WTC11 (cell line): ENCODE results near the gene TEX44.

Experiments
- ELF4 ChIP-seq: sonication (generic); formaldehyde crosslinking; IDR thresholded peaks from 2 replicates; pipeline ENCODE4 v1.8.1; 2022; ENCODE audit warnings: low read depth, mild to moderate bottlenecking, moderate library complexity, missing genetic modification reagents
- FOXK1 ChIP-seq: sonication (generic); formaldehyde crosslinking; IDR thresholded peaks from 2 replicates; pipeline ENCODE4 v1.8.0; 2022; ENCODE audit warnings: mild to moderate bottlenecking, moderate library complexity, missing genetic modification reagents
- NR1H2 ChIP-seq: sonication (generic); formaldehyde crosslinking; IDR thresholded peaks from 2 replicates; pipeline ENCODE4 v1.9.0; 2021; ENCODE audit warnings: mild to moderate bottlenecking, moderate library complexity, missing genetic modification reagents
- SMAD4 ChIP-seq: sonication (generic); formaldehyde crosslinking; IDR thresholded peaks from 2 replicates; pipeline ENCODE4 v1.8.0; 2022; ENCODE audit warnings: mild to moderate bottlenecking, missing genetic modification reagents
- ZNF219 ChIP-seq: sonication (generic); formaldehyde crosslinking; IDR thresholded peaks from 2 replicates; pipeline ENCODE4 v1.8.0; 2023; ENCODE audit warnings: missing genetic modification reagents, mild to moderate bottlenecking, borderline replicate concordance
- ZNF416 ChIP-seq: fragments of 250-450 bp; sonication (Bioruptor Pico); IDR thresholded peaks from 2 replicates; pipeline ENCODE4 v1.9.0; 2021; ENCODE audit warnings: mild to moderate bottlenecking, inconsistent platforms
- TF ChIP-seq, protein P1 (sequence below): sonication (generic); formaldehyde crosslinking; IDR thresholded peaks from 2 replicates; pipeline ENCODE4 v1.8.0; 2022; ENCODE audit warnings: mild to moderate bottlenecking, missing genetic modification reagents
- TF ChIP-seq, protein P2 (sequence below): fragments of 200-600 bp; IDR thresholded peaks from 2 replicates; pipeline ENCODE4 v1.8.0; 2022; ENCODE audit warnings: antibody characterized with exemption
- TF ChIP-seq, protein P3 (sequence below): sonication (generic); formaldehyde crosslinking; IDR thresholded peaks from 2 replicates; pipeline ENCODE4 v1.8.0; 2022; ENCODE audit warnings: missing genetic modification reagents
- TF ChIP-seq, protein P4 (sequence below): sonication (generic); formaldehyde crosslinking; IDR thresholded peaks from 2 replicates; pipeline ENCODE4 v1.8.1; 2022; ENCODE audit warnings: low read depth, missing genetic modification reagents, borderline replicate concordance
- TF ChIP-seq, protein P5 (sequence below): sonication (generic); formaldehyde crosslinking; IDR thresholded peaks from 2 replicates; pipeline ENCODE4 v1.8.0; 2023; ENCODE audit warnings: missing genetic modification reagents, mild to moderate bottlenecking, borderline replicate concordance

DNA sequence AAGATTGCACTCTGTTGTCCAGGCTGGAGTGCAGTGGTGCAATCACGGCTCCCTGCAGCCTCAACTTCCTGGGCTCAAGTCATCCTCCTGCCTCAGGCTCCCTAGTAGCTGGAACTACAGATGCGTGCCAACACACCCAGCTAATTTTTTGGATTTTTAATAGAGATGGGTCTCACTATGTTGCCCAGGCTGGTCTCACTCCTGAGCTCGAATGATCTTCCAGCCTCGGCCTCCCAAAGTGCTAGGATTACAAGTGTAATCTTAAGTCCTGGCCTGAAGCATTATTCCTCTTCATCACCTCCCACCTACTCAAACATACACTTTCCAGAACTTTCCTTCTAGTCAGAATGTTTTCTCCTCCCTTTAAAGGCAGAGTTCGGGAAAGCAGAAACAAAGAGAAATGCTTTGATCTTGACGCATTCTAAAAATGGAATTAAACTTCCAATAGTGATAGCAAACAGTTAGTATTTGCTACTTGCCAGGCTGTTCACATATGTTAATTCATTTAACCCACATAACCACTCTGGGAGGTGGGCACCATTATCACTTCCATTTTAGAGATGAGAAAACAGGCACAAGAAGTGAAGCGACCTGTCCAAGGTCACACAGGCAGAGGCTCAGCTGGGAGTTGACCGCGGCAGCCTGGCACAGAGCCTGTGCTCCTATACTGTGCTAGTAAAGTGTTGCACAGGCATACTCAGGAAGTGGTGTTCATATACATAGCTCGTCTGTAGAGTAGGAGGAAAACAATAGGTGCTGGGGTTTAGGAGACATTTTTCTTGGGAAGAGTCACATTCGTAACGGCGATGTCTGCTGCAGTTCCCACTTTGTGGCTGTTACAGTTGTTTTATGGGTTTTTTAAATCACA lies 24.6 kb downstream of the TEX44 start:
- TF ChIP-seq ELF4 (no peak), ZNF416 (CRISPR knock-in tag) (no peak), ZNF219 (CRISPR knock-in tag) (no peak), FOXK1 (no peak), NR1H2 (CRISPR knock-in tag) (no peak), SMAD4 (no peak)
- TF ChIP-seq, protein P1, sequence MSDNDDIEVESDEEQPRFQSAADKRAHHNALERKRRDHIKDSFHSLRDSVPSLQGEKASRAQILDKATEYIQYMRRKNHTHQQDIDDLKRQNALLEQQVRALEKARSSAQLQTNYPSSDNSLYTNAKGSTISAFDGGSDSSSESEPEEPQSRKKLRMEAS (CRISPR knock-in tag): no peak
- TF ChIP-seq, protein P2, sequence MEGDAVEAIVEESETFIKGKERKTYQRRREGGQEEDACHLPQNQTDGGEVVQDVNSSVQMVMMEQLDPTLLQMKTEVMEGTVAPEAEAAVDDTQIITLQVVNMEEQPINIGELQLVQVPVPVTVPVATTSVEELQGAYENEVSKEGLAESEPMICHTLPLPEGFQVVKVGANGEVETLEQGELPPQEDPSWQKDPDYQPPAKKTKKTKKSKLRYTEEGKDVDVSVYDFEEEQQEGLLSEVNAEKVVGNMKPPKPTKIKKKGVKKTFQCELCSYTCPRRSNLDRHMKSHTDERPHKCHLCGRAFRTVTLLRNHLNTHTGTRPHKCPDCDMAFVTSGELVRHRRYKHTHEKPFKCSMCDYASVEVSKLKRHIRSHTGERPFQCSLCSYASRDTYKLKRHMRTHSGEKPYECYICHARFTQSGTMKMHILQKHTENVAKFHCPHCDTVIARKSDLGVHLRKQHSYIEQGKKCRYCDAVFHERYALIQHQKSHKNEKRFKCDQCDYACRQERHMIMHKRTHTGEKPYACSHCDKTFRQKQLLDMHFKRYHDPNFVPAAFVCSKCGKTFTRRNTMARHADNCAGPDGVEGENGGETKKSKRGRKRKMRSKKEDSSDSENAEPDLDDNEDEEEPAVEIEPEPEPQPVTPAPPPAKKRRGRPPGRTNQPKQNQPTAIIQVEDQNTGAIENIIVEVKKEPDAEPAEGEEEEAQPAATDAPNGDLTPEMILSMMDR: no peak
- TF ChIP-seq, protein P3, sequence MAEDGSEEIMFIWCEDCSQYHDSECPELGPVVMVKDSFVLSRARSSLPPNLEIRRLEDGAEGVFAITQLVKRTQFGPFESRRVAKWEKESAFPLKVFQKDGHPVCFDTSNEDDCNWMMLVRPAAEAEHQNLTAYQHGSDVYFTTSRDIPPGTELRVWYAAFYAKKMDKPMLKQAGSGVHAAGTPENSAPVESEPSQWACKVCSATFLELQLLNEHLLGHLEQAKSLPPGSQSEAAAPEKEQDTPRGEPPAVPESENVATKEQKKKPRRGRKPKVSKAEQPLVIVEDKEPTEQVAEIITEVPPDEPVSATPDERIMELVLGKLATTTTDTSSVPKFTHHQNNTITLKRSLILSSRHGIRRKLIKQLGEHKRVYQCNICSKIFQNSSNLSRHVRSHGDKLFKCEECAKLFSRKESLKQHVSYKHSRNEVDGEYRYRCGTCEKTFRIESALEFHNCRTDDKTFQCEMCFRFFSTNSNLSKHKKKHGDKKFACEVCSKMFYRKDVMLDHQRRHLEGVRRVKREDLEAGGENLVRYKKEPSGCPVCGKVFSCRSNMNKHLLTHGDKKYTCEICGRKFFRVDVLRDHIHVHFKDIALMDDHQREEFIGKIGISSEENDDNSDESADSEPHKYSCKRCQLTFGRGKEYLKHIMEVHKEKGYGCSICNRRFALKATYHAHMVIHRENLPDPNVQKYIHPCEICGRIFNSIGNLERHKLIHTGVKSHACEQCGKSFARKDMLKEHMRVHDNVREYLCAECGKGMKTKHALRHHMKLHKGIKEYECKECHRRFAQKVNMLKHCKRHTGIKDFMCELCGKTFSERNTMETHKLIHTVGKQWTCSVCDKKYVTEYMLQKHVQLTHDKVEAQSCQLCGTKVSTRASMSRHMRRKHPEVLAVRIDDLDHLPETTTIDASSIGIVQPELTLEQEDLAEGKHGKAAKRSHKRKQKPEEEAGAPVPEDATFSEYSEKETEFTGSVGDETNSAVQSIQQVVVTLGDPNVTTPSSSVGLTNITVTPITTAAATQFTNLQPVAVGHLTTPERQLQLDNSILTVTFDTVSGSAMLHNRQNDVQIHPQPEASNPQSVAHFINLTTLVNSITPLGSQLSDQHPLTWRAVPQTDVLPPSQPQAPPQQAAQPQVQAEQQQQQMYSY (CRISPR knock-in tag): no peak
- TF ChIP-seq, protein P4, sequence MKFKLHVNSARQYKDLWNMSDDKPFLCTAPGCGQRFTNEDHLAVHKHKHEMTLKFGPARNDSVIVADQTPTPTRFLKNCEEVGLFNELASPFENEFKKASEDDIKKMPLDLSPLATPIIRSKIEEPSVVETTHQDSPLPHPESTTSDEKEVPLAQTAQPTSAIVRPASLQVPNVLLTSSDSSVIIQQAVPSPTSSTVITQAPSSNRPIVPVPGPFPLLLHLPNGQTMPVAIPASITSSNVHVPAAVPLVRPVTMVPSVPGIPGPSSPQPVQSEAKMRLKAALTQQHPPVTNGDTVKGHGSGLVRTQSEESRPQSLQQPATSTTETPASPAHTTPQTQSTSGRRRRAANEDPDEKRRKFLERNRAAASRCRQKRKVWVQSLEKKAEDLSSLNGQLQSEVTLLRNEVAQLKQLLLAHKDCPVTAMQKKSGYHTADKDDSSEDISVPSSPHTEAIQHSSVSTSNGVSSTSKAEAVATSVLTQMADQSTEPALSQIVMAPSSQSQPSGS (CRISPR knock-in tag): no peak
- TF ChIP-seq, protein P5, sequence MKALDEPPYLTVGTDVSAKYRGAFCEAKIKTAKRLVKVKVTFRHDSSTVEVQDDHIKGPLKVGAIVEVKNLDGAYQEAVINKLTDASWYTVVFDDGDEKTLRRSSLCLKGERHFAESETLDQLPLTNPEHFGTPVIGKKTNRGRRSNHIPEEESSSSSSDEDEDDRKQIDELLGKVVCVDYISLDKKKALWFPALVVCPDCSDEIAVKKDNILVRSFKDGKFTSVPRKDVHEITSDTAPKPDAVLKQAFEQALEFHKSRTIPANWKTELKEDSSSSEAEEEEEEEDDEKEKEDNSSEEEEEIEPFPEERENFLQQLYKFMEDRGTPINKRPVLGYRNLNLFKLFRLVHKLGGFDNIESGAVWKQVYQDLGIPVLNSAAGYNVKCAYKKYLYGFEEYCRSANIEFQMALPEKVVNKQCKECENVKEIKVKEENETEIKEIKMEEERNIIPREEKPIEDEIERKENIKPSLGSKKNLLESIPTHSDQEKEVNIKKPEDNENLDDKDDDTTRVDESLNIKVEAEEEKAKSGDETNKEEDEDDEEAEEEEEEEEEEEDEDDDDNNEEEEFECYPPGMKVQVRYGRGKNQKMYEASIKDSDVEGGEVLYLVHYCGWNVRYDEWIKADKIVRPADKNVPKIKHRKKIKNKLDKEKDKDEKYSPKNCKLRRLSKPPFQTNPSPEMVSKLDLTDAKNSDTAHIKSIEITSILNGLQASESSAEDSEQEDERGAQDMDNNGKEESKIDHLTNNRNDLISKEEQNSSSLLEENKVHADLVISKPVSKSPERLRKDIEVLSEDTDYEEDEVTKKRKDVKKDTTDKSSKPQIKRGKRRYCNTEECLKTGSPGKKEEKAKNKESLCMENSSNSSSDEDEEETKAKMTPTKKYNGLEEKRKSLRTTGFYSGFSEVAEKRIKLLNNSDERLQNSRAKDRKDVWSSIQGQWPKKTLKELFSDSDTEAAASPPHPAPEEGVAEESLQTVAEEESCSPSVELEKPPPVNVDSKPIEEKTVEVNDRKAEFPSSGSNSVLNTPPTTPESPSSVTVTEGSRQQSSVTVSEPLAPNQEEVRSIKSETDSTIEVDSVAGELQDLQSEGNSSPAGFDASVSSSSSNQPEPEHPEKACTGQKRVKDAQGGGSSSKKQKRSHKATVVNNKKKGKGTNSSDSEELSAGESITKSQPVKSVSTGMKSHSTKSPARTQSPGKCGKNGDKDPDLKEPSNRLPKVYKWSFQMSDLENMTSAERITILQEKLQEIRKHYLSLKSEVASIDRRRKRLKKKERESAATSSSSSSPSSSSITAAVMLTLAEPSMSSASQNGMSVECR: no peak
